WTC11 (cell line): Measurements from ENCODE around the gene ADSL.

Source experiments
- CTCF ChIP-seq: fragments of 200-600 bp; IDR thresholded peaks from 2 replicates; pipeline ENCODE4 v1.8.0; 2022; ENCODE audit warnings: antibody characterized with exemption
- HMGA2 ChIP-seq: fragments of 250-450 bp; sonication (Bioruptor Pico); IDR thresholded peaks from 2 replicates; pipeline ENCODE4 v1.4.0; 2021; ENCODE audit warnings: mild to moderate bottlenecking, moderate library complexity
- ZNF121 ChIP-seq: sonication (generic); formaldehyde crosslinking; IDR thresholded peaks from 2 replicates; pipeline ENCODE4 v1.8.0; 2023; ENCODE audit warnings: missing genetic modification reagents

GRCh38 chr22:40404251-40405177, 58.2 kb downstream of the ADSL start:
- TF ChIP-seq CTCF (no peak), HMGA2 (CRISPR knock-in tag) (no peak), ZNF121 (no peak)
